Measurements from ENCODE around the gene MYO5B. TPM values are rescaled to one million over a fixed set of nuclear protein-coding genes. Genes with fewer than 3 reads are reported as not detected.

The MYO5B gene
- polyA plus RNA-seq, 2 of the 4 experiments (the other 2 are of a cell fraction), result 6.4 to 18.4 TPM

- Histone ChIP-seq H3K4me3 (no peak overlapping the region), H3K27ac (no peak overlapping the region), H3K9me3 (no peaks in the 10 kb centered on the region), H3K4me1 (no peaks in the 10 kb centered on the region), H3K4me2 (no peak overlapping the region)
- TF ChIP-seq MAFK (IDR thresholded peaks at IDR 0.05; ENCODE audit: partially characterized antibody), result peak; percentile 98
- TF ChIP-seq ZFP36 (IDR thresholded peaks at IDR 0.05; ENCODE audit: borderline replicate concordance, partially characterized antibody), result no peak
- WGBS (ENCODE audit: missing lambda C conversion rate), result 5% methylated on average over 3 of the region's 3 CpGs
- no peak for FAIRE-seq
- ChIA-PET POLR2A (no interaction called here), CTCF (interaction anchor here (0.8 kb wide), 1 partner anchor 8 kb away, joined by 3 read pairs; no protein-coding TSS in a partner anchor)
- no peak for ATAC-seq
- no peak for DNase-seq (ENCODE audit: low read depth in 1 of 2, low spot score in 1 of 2)
Measured at GRCh38 chr18:49907346-49907929, 287.5 kb downstream of the MYO5B start.

- 21% methylated on average over 4 of the region's 5 CpGs for WGBS (ENCODE audit: missing lambda C conversion rate)
- Histone ChIP-seq H3K4me3 (no peak overlapping the region), H3K4me2 (no peak overlapping the region), H3K27ac (no peak overlapping the region), H3K9me3 (no peaks in the 10 kb centered on the region), H3K4me1 (no peaks in the 10 kb centered on the region)
- POLR2A ChIA-PET, result no interaction called here
- ATAC-seq, result no peak
- DNase-seq (ENCODE audit: low read depth in 1 of 2, low spot score in 1 of 2), result no peak
- FAIRE-seq, result no peak
- TF ChIP-seq RNF2 (IDR thresholded peaks at IDR 0.05; ENCODE audit: borderline replicate concordance, low read depth) (no peak), RCOR1 (IDR thresholded peaks at IDR 0.05; ENCODE audit: low read depth, low read length) (no peak), PBX3 (IDR thresholded peaks at IDR 0.05) (no peak), HMGXB4 (CRISPR knock-in tag; IDR thresholded peaks at IDR 0.05; ENCODE audit: borderline replicate concordance) (no peak), RAD21 (conservative IDR thresholded peaks at IDR 0.05 in 1 of 2, IDR thresholded peaks at IDR 0.05 in 1 of 2) (no peak), HOXB13 (CRISPR knock-in tag; IDR thresholded peaks at IDR 0.05; ENCODE audit: low read depth) (no peak), POLR2AphosphoS2 (conservative IDR thresholded peaks at IDR 0.05; ENCODE audit: low read length) (no peak), ELK1 (IDR thresholded peaks at IDR 0.05; ENCODE audit: low read depth, low read length) (no peak), MAFK (IDR thresholded peaks at IDR 0.05; ENCODE audit: partially characterized antibody) (no peak), CBX8 (IDR thresholded peaks at IDR 0.05) (no peak)
- CTCF ChIA-PET, result interaction anchor here (1.4 kb wide), 1 partner anchor 9 kb away, joined by 6 read pairs; no protein-coding TSS in a partner anchor
Measured at GRCh38 chr18:49905771-49906170, 289.2 kb downstream of the MYO5B start.

GRCh38 chr18:49904871-49905555 is 289.9 kb downstream of the MYO5B start:
- no peak for FAIRE-seq
- POLR2A ChIA-PET, result no interaction called here

GRCh38 chr18:49901862-49902340 is 293.0 kb downstream of the MYO5B start:
- no peak overlapping the region for H3K4me3 ChIP-seq
- DNase-seq (ENCODE audit: low read depth in 1 of 2, low spot score in 1 of 2), result no peak
- no peaks in the 10 kb centered on the region for H3K4me1 ChIP-seq
- 37% methylated on average over 6 of the region's 6 CpGs for WGBS (ENCODE audit: missing lambda C conversion rate)
- H3K9me3 ChIP-seq, result no peaks in the 10 kb centered on the region
- no peak for TF ChIP-seq ZC3H11A (IDR thresholded peaks at IDR 0.05)
- no peak overlapping the region for H3K4me2 ChIP-seq
- ChIA-PET POLR2A (no interaction called here), CTCF (interaction anchor here (1.0 kb wide), 1 partner anchor 13 kb away, joined by 3 read pairs; no protein-coding TSS in a partner anchor)
- H3K27ac ChIP-seq, result no peak overlapping the region
- ATAC-seq, result no peak
- FAIRE-seq, result no peak

More at GRCh38 chr18:49904871-49905555, 289.9 kb downstream of the MYO5B start:
- 45% methylated on average over 4 of the region's 4 CpGs for WGBS (ENCODE audit: missing lambda C conversion rate)
- Histone ChIP-seq H3K4me3 (no peak overlapping the region), H3K27ac (no peak overlapping the region), H3K4me2 (no peak overlapping the region), H3K4me1 (no peaks in the 10 kb centered on the region), H3K9me3 (no peaks in the 10 kb centered on the region)
- ATAC-seq, result no peak
- no peak for TF ChIP-seq RAD21 (conservative IDR thresholded peaks at IDR 0.05 in 1 of 2, IDR thresholded peaks at IDR 0.05 in 1 of 2)
- no peak for DNase-seq (ENCODE audit: low read depth in 1 of 2, low spot score in 1 of 2)
- CTCF ChIA-PET, result interaction anchor here (0.6 to 1.4 kb wide), 2 partner anchors 8 kb away, joined by 3 to 6 read pairs; no protein-coding TSS in a partner anchor

All from A549 (cell line).